Activated CD4-positive, alpha-beta T cell treated with anti-CD3 and anti-CD28 coated beads, Interleukin-2, amount 10 ng/mL, durations not matched to agents 7 days and 5 days (primary cell): Measurements from ENCODE around the gene TEX264. TPM values are rescaled to one million over a fixed set of nuclear protein-coding genes. Genes with fewer than 3 reads are reported as not detected.
"Not testable (repeated sequence)": the region's sequence is repeated elsewhere in the genome, so short reads cannot be mapped to it uniquely, and the experiment has no call there.

ENCODE experiments used
- CTCF ChIA-PET: fragments of 350-600 bp; sonication (Branson Sonifier 250); formaldehyde crosslinking; loops from one replicate; lab custom pipeline; 2021; ENCODE audit warnings: antibody characterized with exemption; lab: Charles Lee
- POLR2A ChIA-PET: fragments of 350-600 bp; sonication (Branson Sonifier 250); formaldehyde crosslinking; loops from one replicate; lab custom pipeline; 2021; ENCODE audit warnings: antibody characterized with exemption; lab: Charles Lee
- DNase-seq: peaks from one replicate; pipeline ENCODE4 v3.0.0-alpha.2; 2020
- H3K27ac Mint-ChIP-seq: one replicate; pipeline ENCODE4 v1.8.0; 2021; ENCODE audit warnings: mild to moderate bottlenecking, moderate library complexity, mixed read lengths
- H3K27me3 Mint-ChIP-seq: one replicate; pipeline ENCODE4 v1.8.0; 2021; ENCODE audit warnings: mixed read lengths
- H3K36me3 Mint-ChIP-seq: one replicate; pipeline ENCODE4 v1.8.0; 2021; ENCODE audit warnings: low read depth, mixed read lengths
- H3K4me1 Mint-ChIP-seq: one replicate; pipeline ENCODE4 v1.8.0; 2021; ENCODE audit warnings: mixed read lengths
- H3K4me3 Mint-ChIP-seq: one replicate; pipeline ENCODE4 v1.8.0; 2021; ENCODE audit warnings: mild to moderate bottlenecking, moderate library complexity, mixed read lengths
- H3K9me3 Mint-ChIP-seq: one replicate; pipeline ENCODE4 v1.8.0; 2021; ENCODE audit warnings: mixed read lengths
- total RNA-seq, 2 experiments: library from RNA; stranded (reverse); gene quantifications; one replicate each; pipeline ENCODE4 v1.2.3, GENCODE V29; 2021

TEX264 gene
- total RNA-seq, 2 experiments from 2014 or later = 75.2 to 81.4 TPM

- Mint-ChIP-seq H3K4me1 (peaks cover 36% of the 10 kb centered on the region), H3K4me3 (no peak overlapping the region), H3K9me3 (no peaks in the 10 kb centered on the region), H3K27ac (peak overlapping the region; percentile 36), H3K27me3 (no peaks in the 10 kb centered on the region), H3K36me3 (no peaks in the 10 kb centered on the region)
- CTCF ChIA-PET = no interaction called here
- no peak for DNase-seq
- POLR2A ChIA-PET = no interaction called here
Measured at GRCh38 chr3:51722362-51722761, 51.3 kb downstream of the TEX264 start.

GRCh38 chr3:51727500-51727899, 56.4 kb downstream of the TEX264 start:
- H3K27ac Mint-ChIP-seq = no peak overlapping the region
- no peaks in the 10 kb centered on the region for H3K9me3 Mint-ChIP-seq
- no peak for DNase-seq
- ChIA-PET CTCF (interaction anchor here (1.6 kb wide), 1 partner anchor 82 kb away, joined by 3 read pairs; no protein-coding TSS in a partner anchor), POLR2A (no interaction called here)
- peaks cover 13% of the 10 kb centered on the region for H3K4me1 Mint-ChIP-seq
- no peak overlapping the region for H3K4me3 Mint-ChIP-seq
- H3K36me3 Mint-ChIP-seq = no peaks in the 10 kb centered on the region
- no peaks in the 10 kb centered on the region for H3K27me3 Mint-ChIP-seq

- H3K36me3 Mint-ChIP-seq = no peaks in the 10 kb centered on the region
- no peak overlapping the region for H3K4me3 Mint-ChIP-seq
- peaks cover 17% of the 10 kb centered on the region for H3K4me1 Mint-ChIP-seq
- H3K27me3 Mint-ChIP-seq = no peaks in the 10 kb centered on the region
- no peak overlapping the region for H3K27ac Mint-ChIP-seq
- ChIA-PET CTCF (interaction anchor here (0.6 to 2.8 kb wide), 2 partner anchors 10 to 497 kb away, joined by 3 to 8 read pairs; no protein-coding TSS in a partner anchor), POLR2A (no interaction called here)
- no peaks in the 10 kb centered on the region for H3K9me3 Mint-ChIP-seq
- DNase-seq = no peak
Measured at GRCh38 chr3:51729042-51729633, 58.1 kb downstream of the TEX264 start.

GRCh38 chr3:51733859-51734571, 63.0 kb downstream of the TEX264 start:
- peaks cover 11% of the 10 kb centered on the region for H3K27me3 Mint-ChIP-seq
- no peak overlapping the region for H3K4me3 Mint-ChIP-seq
- peaks cover 22% of the 10 kb centered on the region for H3K4me1 Mint-ChIP-seq
- POLR2A ChIA-PET = no interaction called here
- CTCF ChIA-PET = interaction anchor here (1.1 kb wide), 2 partner anchors 39 to 141 kb away, joined by 3 read pairs; no protein-coding TSS in a partner anchor
- H3K36me3 Mint-ChIP-seq = no peaks in the 10 kb centered on the region
- no peak for DNase-seq
- no peak overlapping the region for H3K27ac Mint-ChIP-seq
- H3K9me3 Mint-ChIP-seq = no peaks in the 10 kb centered on the region

- ChIA-PET POLR2A (no interaction called here), CTCF (interaction anchor here (1.1 to 1.2 kb wide), 3 partner anchors 40 to 141 kb away, joined by 3 read pairs; no protein-coding TSS in a partner anchor)
- Mint-ChIP-seq H3K36me3 (no peaks in the 10 kb centered on the region), H3K4me1 (peaks cover 18% of the 10 kb centered on the region), H3K27me3 (peaks cover 16% of the 10 kb centered on the region), H3K9me3 (no peaks in the 10 kb centered on the region), H3K27ac (peak overlapping the region; percentile 39), H3K4me3 (no peak overlapping the region)
- DNase-seq = no peak
Measured at GRCh38 chr3:51734572-51734907, 63.5 kb downstream of the TEX264 start.

- POLR2A ChIA-PET = no interaction called here
- CTCF ChIA-PET = interaction anchor here (1.1 to 1.2 kb wide), 3 partner anchors 16 to 65 kb away, joined by 3 read pairs; no protein-coding TSS in a partner anchor
- no peak overlapping the region for H3K4me3 Mint-ChIP-seq
- H3K9me3 Mint-ChIP-seq = no peaks in the 10 kb centered on the region
- peaks cover 16% of the 10 kb centered on the region for H3K27me3 Mint-ChIP-seq
- H3K4me1 Mint-ChIP-seq = peaks cover 18% of the 10 kb centered on the region
- no peaks in the 10 kb centered on the region for H3K36me3 Mint-ChIP-seq
- no peak overlapping the region for H3K27ac Mint-ChIP-seq
- no peak for DNase-seq
Measured at GRCh38 chr3:51735039-51735438, 64.0 kb downstream of the TEX264 start.

GRCh38 chr3:51735950-51736349, 64.9 kb downstream of the TEX264 start:
- peaks cover 18% of the 10 kb centered on the region for H3K4me1 Mint-ChIP-seq
- DNase-seq = no peak
- no peaks in the 10 kb centered on the region for H3K9me3 Mint-ChIP-seq
- H3K36me3 Mint-ChIP-seq = no peaks in the 10 kb centered on the region
- ChIA-PET POLR2A (no interaction called here), CTCF (interaction anchor here (1.1 kb wide), 2 partner anchors 14 to 17 kb away, joined by 3 to 4 read pairs; no protein-coding TSS in a partner anchor)
- no peak overlapping the region for H3K4me3 Mint-ChIP-seq
- peaks cover 20% of the 10 kb centered on the region for H3K27me3 Mint-ChIP-seq
- no peak overlapping the region for H3K27ac Mint-ChIP-seq

GRCh38 chr3:51739110-51739509, 68.1 kb downstream of the TEX264 start:
- ChIA-PET POLR2A (no interaction called here), CTCF (interaction anchor here (0.6 to 1.0 kb wide), 2 partner anchors 11 to 13 kb away, joined by 3 to 4 read pairs; no protein-coding TSS in a partner anchor)
- Mint-ChIP-seq H3K9me3 (no peaks in the 10 kb centered on the region), H3K27me3 (peaks cover 20% of the 10 kb centered on the region), H3K27ac (no peak overlapping the region), H3K4me3 (no peak overlapping the region), H3K4me1 (peaks cover 14% of the 10 kb centered on the region), H3K36me3 (no peaks in the 10 kb centered on the region)
- DNase-seq = no peak

- H3K27ac Mint-ChIP-seq, POLR2A ChIA-PET, H3K9me3 Mint-ChIP-seq, H3K4me3 Mint-ChIP-seq, DNase-seq, H3K4me1 Mint-ChIP-seq, H3K36me3 Mint-ChIP-seq: not testable (repeated sequence)
- CTCF ChIA-PET = interaction anchor here (0.9 to 2.0 kb wide), 2 partner anchors 200 to 353 kb away, joined by 3 to 4 read pairs; no protein-coding TSS in a partner anchor
- H3K27me3 Mint-ChIP-seq = peaks cover 19% of the 10 kb centered on the region
Measured at GRCh38 chr3:51742320-51742719, 71.3 kb downstream of the TEX264 start.

GRCh38 chr3:51742978-51743377, 71.9 kb downstream of the TEX264 start:
- CTCF ChIA-PET, DNase-seq, H3K4me1 Mint-ChIP-seq, H3K9me3 Mint-ChIP-seq, H3K4me3 Mint-ChIP-seq, POLR2A ChIA-PET, H3K27ac Mint-ChIP-seq, H3K36me3 Mint-ChIP-seq: not testable (repeated sequence)
- H3K27me3 Mint-ChIP-seq = peaks cover 18% of the 10 kb centered on the region

GRCh38 chr3:51747840-51748239, 76.8 kb downstream of the TEX264 start:
- H3K9me3 Mint-ChIP-seq = peaks cover 3% of the 10 kb centered on the region
- H3K27ac Mint-ChIP-seq = no peak overlapping the region

GRCh38 chr3:51748327-51748726, 77.3 kb downstream of the TEX264 start:
- peaks cover 9% of the 10 kb centered on the region for H3K4me1 Mint-ChIP-seq
- DNase-seq = no peak
- peaks cover 1% of the 10 kb centered on the region for H3K36me3 Mint-ChIP-seq
- CTCF ChIA-PET = interaction anchor here (0.8 kb wide), 1 partner anchor 29 kb away, joined by 3 read pairs; no protein-coding TSS in a partner anchor
- H3K27me3 Mint-ChIP-seq = peaks cover 6% of the 10 kb centered on the region
- POLR2A ChIA-PET = no interaction called here
- H3K9me3 Mint-ChIP-seq = peaks cover 3% of the 10 kb centered on the region
- no peak overlapping the region for H3K4me3 Mint-ChIP-seq
- no peak overlapping the region for H3K27ac Mint-ChIP-seq

More at GRCh38 chr3:51747840-51748239, 76.8 kb downstream of the TEX264 start:
- Mint-ChIP-seq H3K4me3 (no peak overlapping the region), H3K27me3 (peaks cover 2% of the 10 kb centered on the region), H3K4me1 (peaks cover 9% of the 10 kb centered on the region), H3K36me3 (peaks cover 1% of the 10 kb centered on the region)
- DNase-seq = no peak
- ChIA-PET POLR2A (no interaction called here), CTCF (no interaction called here)

GRCh38 chr3:51750878-51751277, 79.8 kb downstream of the TEX264 start:
- H3K27ac Mint-ChIP-seq = no peak overlapping the region
- H3K36me3 Mint-ChIP-seq = peaks cover 1% of the 10 kb centered on the region
- ChIA-PET CTCF (interaction anchor here (1.2 kb wide), 1 partner anchor 11 kb away, joined by 4 read pairs; no protein-coding TSS in a partner anchor), POLR2A (no interaction called here)
- peaks cover 13% of the 10 kb centered on the region for H3K27me3 Mint-ChIP-seq
- peaks cover 8% of the 10 kb centered on the region for H3K9me3 Mint-ChIP-seq
- DNase-seq = no peak
- no peak overlapping the region for H3K4me3 Mint-ChIP-seq
- peaks cover 9% of the 10 kb centered on the region for H3K4me1 Mint-ChIP-seq
